ENCODE results near the gene HASPIN. TPM values are rescaled to one million over a fixed set of nuclear protein-coding genes. Genes with fewer than 3 reads are reported as not detected.
"Not testable (repeated sequence)": the region's sequence is repeated elsewhere in the genome, so short reads cannot be mapped to it uniquely, and the experiment has no call there.

The HASPIN gene
- total RNA-seq, 2 experiments from 2014 or later = 20.7 to 21.3 TPM

DNA sequence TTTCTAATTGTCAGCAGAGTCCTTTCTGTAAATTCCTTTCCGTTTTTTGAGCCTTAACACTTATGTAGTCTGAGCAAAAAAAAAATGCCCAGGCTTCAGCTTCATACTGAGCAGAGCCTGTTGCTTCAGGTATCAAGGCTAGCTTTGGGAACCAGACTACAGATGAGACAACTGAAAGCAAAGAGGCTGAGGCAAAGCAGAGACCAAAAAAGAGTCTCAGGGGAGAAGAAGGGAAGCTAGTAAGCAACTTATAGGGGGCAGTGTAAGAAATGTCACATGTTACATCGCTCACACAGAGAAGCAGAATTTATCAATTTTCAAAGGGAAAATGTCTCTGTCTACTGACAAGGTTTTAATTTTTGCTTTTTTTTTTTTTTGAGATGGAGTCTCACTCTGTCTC is 3.3 kb downstream of the HASPIN start:
- ATAC-seq (no peak), DNase-seq (no peak)
- H3K9me3 Mint-ChIP-seq = no peaks in the 10 kb centered on the region
- H3K27ac Mint-ChIP-seq = peak overlapping the region; percentile 46
- peak overlapping the region; percentile 22 for H3K4me3 Mint-ChIP-seq
- peaks cover 49% of the 10 kb centered on the region for H3K36me3 Mint-ChIP-seq (ENCODE audit: low read depth)
- intact Hi-C loops (cut with micrococcal nuclease) = no loop called here
- TF ChIP-seq, protein P1, sequence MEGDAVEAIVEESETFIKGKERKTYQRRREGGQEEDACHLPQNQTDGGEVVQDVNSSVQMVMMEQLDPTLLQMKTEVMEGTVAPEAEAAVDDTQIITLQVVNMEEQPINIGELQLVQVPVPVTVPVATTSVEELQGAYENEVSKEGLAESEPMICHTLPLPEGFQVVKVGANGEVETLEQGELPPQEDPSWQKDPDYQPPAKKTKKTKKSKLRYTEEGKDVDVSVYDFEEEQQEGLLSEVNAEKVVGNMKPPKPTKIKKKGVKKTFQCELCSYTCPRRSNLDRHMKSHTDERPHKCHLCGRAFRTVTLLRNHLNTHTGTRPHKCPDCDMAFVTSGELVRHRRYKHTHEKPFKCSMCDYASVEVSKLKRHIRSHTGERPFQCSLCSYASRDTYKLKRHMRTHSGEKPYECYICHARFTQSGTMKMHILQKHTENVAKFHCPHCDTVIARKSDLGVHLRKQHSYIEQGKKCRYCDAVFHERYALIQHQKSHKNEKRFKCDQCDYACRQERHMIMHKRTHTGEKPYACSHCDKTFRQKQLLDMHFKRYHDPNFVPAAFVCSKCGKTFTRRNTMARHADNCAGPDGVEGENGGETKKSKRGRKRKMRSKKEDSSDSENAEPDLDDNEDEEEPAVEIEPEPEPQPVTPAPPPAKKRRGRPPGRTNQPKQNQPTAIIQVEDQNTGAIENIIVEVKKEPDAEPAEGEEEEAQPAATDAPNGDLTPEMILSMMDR (IDR thresholded peaks at IDR 0.05) = no peak
- H3K27me3 Mint-ChIP-seq = no peaks in the 10 kb centered on the region
- H3K4me1 Mint-ChIP-seq (ENCODE audit: low read depth) = peaks cover 32% of the 10 kb centered on the region
- ChIA-PET CTCF (interaction anchor here (1.1 to 12.1 kb wide), 7 partner anchors 11 to 118 kb away, joined by 3 to 107 read pairs (median 6); no protein-coding TSS in a partner anchor), POLR2A (interaction anchor here (0.7 to 1.6 kb wide), 5 partner anchors 10 to 537 kb away, joined by 3 to 5 read pairs (median 3); no protein-coding TSS in a partner anchor)

DNA sequence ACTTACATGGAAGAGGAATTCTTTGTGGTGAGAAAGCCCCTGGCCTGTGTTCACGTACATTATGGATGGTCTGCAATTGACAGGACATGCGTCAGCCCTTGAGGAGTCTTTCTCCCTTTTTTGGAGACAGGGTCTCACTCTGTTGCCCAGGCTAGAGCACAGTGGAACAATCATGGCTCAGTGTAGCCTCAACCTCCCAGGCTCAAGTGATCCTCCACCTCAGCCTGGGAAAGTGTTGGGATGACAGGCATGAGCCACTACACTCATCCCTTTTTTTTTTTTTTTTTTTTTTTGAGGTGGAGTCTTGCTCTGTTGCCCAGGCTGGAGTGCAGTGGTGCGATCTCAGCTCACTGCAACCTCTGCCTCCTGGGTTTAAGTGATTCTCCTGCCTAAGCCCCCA is 4.4 kb downstream of the HASPIN start:
- DNase-seq; H3K9me3 Mint-ChIP-seq; intact Hi-C loops (cut with micrococcal nuclease); H3K4me3 Mint-ChIP-seq; H3K27me3 Mint-ChIP-seq; H3K27ac Mint-ChIP-seq; ATAC-seq: not testable (repeated sequence)
- ChIA-PET CTCF (interaction anchor here (1.4 to 12.1 kb wide), 5 partner anchors 10 to 117 kb away, joined by 4 to 107 read pairs (median 12); no protein-coding TSS in a partner anchor), POLR2A (interaction anchor here (1.0 to 1.6 kb wide), 4 partner anchors 9 to 69 kb away, joined by 3 to 5 read pairs (median 4); no protein-coding TSS in a partner anchor)
- Mint-ChIP-seq H3K36me3 (ENCODE audit: low read depth) (peaks cover 41% of the 10 kb centered on the region), H3K4me1 (ENCODE audit: low read depth) (peaks cover 25% of the 10 kb centered on the region)

DNA sequence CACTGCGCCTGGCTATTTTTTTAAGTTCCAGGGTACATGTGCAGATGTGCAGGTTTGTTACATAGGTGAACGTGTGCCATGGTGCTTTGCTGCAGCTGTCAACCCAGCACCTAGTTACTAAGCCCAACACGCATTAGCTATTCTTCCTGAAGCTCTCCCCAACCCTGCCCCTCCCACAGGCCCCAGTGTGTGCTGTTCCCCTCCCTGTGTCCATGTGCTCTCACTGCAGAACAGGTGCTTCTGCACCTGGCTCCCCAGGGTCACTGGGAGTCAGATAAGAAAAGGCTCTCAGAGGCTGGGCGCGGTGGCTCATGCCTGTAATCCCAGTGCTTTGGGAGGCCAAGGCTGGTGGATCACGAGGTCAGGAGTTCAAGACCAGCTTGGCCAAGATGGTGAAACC is 6.2 kb downstream of the HASPIN start:
- DNase-seq = no peak
- no peaks in the 10 kb centered on the region for H3K9me3 Mint-ChIP-seq
- no peaks in the 10 kb centered on the region for H3K27me3 Mint-ChIP-seq
- intact Hi-C loops (cut with micrococcal nuclease) = no loop called here
- H3K36me3 Mint-ChIP-seq (ENCODE audit: low read depth) = peaks cover 33% of the 10 kb centered on the region
- POLR2A ChIA-PET = interaction anchor here (0.6 kb wide), 1 partner anchor 77 kb away, joined by 3 read pairs; no protein-coding TSS in a partner anchor
- H3K27ac Mint-ChIP-seq = no peak overlapping the region
- TF ChIP-seq, protein P1 (IDR thresholded peaks at IDR 0.05) = no peak
- ATAC-seq = no peak
- peaks cover 20% of the 10 kb centered on the region for H3K4me1 Mint-ChIP-seq (ENCODE audit: low read depth)
- no peak overlapping the region for H3K4me3 Mint-ChIP-seq
- CTCF ChIA-PET = interaction anchor here (1.5 to 12.1 kb wide), 3 partner anchors 8 to 97 kb away, joined by 5 to 107 read pairs (median 12); no protein-coding TSS in a partner anchor

DNA sequence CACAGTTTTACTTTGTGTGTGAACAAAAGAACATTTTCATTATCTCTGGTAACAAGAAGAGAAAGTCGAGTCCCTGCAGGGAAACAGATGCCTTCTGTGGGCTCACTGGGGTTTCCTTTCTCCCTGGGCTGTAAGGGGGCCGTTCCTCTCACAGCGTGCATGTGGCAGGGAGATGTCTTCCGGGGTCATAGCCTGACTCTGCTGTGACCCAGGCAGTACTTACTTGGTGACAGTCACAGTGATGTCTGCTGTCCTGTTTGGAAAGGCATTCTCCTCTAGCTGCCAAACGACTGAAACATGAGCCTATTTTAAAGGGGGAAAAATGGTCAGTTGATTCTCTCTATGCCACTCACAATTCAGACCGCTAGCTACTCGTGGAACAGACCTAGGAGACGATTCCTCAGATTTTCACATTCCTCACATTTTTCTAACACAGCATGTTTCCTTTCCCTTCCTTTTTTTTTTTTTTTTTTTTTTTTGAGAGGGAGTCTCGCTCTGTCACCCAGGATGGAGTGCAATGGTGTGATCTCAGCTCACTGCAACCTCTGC is 7.3 kb downstream of the HASPIN start:
- Mint-ChIP-seq H3K27ac (no peak overlapping the region), H3K4me3 (no peak overlapping the region), H3K36me3 (ENCODE audit: low read depth) (peaks cover 22% of the 10 kb centered on the region), H3K27me3 (no peaks in the 10 kb centered on the region), H3K4me1 (ENCODE audit: low read depth) (peaks cover 10% of the 10 kb centered on the region), H3K9me3 (no peaks in the 10 kb centered on the region)
- ChIA-PET CTCF (interaction anchor here (1.3 to 12.1 kb wide), 2 partner anchors 7 to 96 kb away, joined by 7 to 107 read pairs; no protein-coding TSS in a partner anchor), POLR2A (interaction anchor here (1.5 kb wide), 1 partner anchor 48 kb away, joined by 3 read pairs; no protein-coding TSS in a partner anchor)
- intact Hi-C loops (cut with micrococcal nuclease) = no loop called here
- ATAC-seq (no peak), DNase-seq (no peak)
- TF ChIP-seq, protein P1 (IDR thresholded peaks at IDR 0.05) = no peak

DNA sequence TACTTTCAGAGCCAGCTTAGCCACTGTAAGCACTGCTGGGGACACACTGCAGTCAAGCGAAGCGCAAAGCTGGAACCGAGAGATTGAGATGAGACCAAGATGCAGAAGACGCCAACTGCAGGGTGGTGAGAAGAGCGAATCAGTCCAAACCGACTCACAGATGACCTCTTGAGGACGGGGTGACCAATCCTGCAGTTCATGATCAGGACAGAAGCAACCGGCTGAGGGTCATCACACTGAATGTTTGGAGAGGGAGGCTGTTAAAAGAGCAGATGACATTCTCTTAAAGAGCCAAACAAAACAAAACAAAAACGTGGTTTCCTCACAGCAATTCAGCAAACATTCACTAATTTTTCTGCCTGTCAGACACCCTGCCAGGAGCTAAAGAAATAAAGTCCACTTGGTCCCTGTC is 8.5 kb downstream of the HASPIN start:
- no peak overlapping the region for H3K4me3 Mint-ChIP-seq
- peaks cover 3% of the 10 kb centered on the region for H3K4me1 Mint-ChIP-seq (ENCODE audit: low read depth)
- DNase-seq = no peak
- ChIA-PET POLR2A (interaction anchor here (1.0 to 1.5 kb wide), 3 partner anchors 8 to 50 kb away, joined by 3 to 5 read pairs (median 3); partner anchors contain the start of gene HASPIN), CTCF (interaction anchor here (1.5 to 9.6 kb wide), 3 partner anchors 17 to 96 kb away, joined by 5 to 367 read pairs (median 6); no protein-coding TSS in a partner anchor)
- no peak overlapping the region for H3K27ac Mint-ChIP-seq
- H3K36me3 Mint-ChIP-seq (ENCODE audit: low read depth) = peaks cover 11% of the 10 kb centered on the region
- intact Hi-C loops (cut with micrococcal nuclease) = no loop called here
- H3K9me3 Mint-ChIP-seq = no peaks in the 10 kb centered on the region
- no peaks in the 10 kb centered on the region for H3K27me3 Mint-ChIP-seq
- no peak for ATAC-seq
- TF ChIP-seq, protein P1 (IDR thresholded peaks at IDR 0.05) = no peak

DNA sequence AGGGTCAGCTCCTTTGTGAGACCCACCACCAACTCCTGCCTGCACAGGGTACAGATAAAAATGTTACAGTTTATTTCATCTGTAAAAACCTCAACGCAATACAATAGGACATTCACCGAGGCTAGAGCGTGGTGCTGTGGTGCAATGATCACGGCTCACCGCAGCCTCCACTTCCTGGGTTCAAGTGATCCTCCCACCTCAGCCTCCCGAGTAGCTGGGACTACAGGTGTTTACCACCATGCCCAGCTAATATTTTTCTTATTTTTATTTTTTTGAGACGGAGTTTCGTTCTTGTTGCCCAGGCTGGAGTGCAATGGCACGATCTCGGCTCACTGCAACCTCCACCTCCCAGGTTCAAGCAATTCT is 11.2 kb downstream of the HASPIN start:
- H3K27me3 Mint-ChIP-seq; H3K9me3 Mint-ChIP-seq; ATAC-seq; DNase-seq; H3K27ac Mint-ChIP-seq; H3K4me3 Mint-ChIP-seq; H3K36me3 Mint-ChIP-seq (ENCODE audit: low read depth): not testable (repeated sequence)
- peaks cover 18% of the 10 kb centered on the region for H3K4me1 Mint-ChIP-seq (ENCODE audit: low read depth)
- ChIA-PET POLR2A (interaction anchor here (0.9 to 2.0 kb wide), 3 partner anchors 24 to 93 kb away, joined by 3 to 8 read pairs (median 3); no protein-coding TSS in a partner anchor), CTCF (interaction anchor here (0.9 to 9.6 kb wide), 12 partner anchors 9 to 110 kb away, joined by 3 to 367 read pairs (median 4); partner anchors contain the start of genes HASPIN and NCBP3)
- intact Hi-C loops (cut with micrococcal nuclease) = loop anchor here (5.0 kb wide), 2 partner anchors 72 to 112 kb away; partner anchors contain the start of gene NCBP3

Data from activated CD8-positive, alpha-beta T cell treated with anti-CD3 and anti-CD28 coated beads for 36 hours (primary cell).